ENCODE measurements around the gene ASPA.

GRCh38 chr17:3546521-3546920, 70.7 kb downstream of the ASPA start:
- no peak for TF ChIP-seq CTCF (conservative IDR thresholded peaks at IDR 0.05)
- TF ChIP-seq ZFX (IDR thresholded peaks at IDR 0.05): no peak
